ENCODE data around the gene FAM156B.

DNA sequence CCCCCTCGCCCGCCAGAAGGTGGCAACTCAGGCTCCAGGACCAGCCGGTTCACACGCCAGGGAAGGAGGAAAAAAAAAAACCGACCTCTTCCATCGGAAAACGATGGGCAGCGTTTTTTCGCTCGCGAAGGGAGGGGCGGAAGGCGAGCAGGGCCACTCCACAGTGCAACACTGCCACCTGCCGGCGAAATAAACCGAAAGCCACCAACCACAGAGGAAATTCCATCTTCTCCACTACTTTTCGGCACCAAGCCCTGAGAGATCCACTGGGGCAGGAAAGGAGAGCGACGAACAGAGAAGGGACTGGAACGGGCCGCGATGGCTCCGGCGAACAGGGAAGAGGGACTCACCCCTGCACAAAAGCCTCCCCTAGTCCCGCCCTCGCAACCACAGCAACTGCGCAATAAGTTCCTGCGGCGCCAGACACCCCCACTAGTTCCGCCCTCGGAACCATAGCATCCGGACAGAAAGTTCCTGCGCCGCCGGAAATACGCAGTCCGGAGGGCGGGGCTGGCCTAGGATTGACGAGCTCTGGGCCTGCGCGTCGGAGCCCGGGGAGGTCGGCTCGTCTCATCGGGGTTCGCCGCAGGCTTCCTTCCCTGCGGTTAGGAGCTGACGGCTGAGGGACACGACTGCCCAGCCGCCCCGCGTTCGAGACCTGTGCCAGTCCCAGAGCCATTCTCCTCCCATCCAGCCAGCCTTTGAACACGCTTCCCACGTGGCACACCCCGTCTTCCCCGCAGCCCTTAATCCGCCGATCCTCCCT, 37.8 kb downstream of the FAM156B start:
- TF ChIP-seq POLR2A (IDR thresholded peaks at IDR 0.05): peak; percentile 66 to 86 (median 84)
- TF ChIP-seq, protein P1, sequence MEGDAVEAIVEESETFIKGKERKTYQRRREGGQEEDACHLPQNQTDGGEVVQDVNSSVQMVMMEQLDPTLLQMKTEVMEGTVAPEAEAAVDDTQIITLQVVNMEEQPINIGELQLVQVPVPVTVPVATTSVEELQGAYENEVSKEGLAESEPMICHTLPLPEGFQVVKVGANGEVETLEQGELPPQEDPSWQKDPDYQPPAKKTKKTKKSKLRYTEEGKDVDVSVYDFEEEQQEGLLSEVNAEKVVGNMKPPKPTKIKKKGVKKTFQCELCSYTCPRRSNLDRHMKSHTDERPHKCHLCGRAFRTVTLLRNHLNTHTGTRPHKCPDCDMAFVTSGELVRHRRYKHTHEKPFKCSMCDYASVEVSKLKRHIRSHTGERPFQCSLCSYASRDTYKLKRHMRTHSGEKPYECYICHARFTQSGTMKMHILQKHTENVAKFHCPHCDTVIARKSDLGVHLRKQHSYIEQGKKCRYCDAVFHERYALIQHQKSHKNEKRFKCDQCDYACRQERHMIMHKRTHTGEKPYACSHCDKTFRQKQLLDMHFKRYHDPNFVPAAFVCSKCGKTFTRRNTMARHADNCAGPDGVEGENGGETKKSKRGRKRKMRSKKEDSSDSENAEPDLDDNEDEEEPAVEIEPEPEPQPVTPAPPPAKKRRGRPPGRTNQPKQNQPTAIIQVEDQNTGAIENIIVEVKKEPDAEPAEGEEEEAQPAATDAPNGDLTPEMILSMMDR (IDR thresholded peaks at IDR 0.05): peak; percentile 55 to 100 (median 99)

All from body of pancreas (tissue), 4 donors.